Measurements from ENCODE around the gene TRPM3. TPM values are rescaled to one million over a fixed set of nuclear protein-coding genes. Genes with fewer than 3 reads are reported as not detected.

The TRPM3 gene
- total and polyA plus RNA-seq, 2 of the 8 experiments (the other 6 are each of a cell fraction or from before 2014, with no cell fraction given), result 2.4 to 10.9 TPM

DNA sequence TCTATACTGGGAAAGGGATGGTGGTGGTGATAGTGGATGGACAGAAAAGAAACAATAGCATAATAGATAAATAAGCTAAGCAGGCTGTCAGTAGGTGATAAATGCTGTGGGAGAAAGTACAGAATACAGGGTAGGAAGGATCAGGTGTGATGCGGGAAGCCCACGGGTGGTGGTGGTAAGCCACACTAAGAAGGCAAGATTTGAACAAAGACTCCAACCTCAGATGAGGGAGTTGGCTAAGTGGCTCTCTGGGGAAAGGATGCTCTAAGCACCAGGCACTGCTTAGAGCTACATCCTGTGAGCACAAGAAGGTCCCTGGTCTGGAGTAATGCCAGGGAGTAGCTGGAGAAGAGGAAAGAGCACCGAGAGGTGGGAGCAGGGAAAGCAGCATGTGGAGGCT, 555.4 kb downstream of the TRPM3 start:
- DNase-seq (ENCODE audit: low read depth in 1 of 2, low spot score in 2 of 2), result no peak
- no peak overlapping the region for H2BK20ac ChIP-seq (ENCODE audit: low read length)
- H2AK5ac ChIP-seq (ENCODE audit: low read depth, low read length), result no peak overlapping the region
- ChIA-PET POLR2A (ENCODE audit: partially characterized antibody) (interaction anchor here (1.1 to 1.4 kb wide), 2 partner anchors 9 to 12 kb away, joined by 3 to 7 read pairs; no protein-coding TSS in a partner anchor), CTCF (ENCODE audit: partially characterized antibody) (interaction anchor here (0.8 to 1.2 kb wide), 5 partner anchors 12 to 651 kb away, joined by 3 read pairs; no protein-coding TSS in a partner anchor)
- H2BK120ac ChIP-seq (replicated peaks; ENCODE audit: low read depth, low read length), result no peak overlapping the region
- 89% methylated on average over 3 of the region's 3 CpGs; no CpG with 5 or more reads in 1 of the 2 experiments for WGBS, 2 experiments (ENCODE audit: extremely low coverage in 1 of 2, insufficient coverage in 1 of 2, insufficient read length in 1 of 2, insufficient replicate concordance in 2 of 2, low coverage in 1 of 2, low lambda C conversion rate in 2 of 2, missing lambda C conversion rate in 1 of 2)
- no peak for TF ChIP-seq SIN3A (conservative IDR thresholded peaks at IDR 0.05 in 1 of 2, IDR thresholded peaks at IDR 0.05 in 1 of 2; ENCODE audit: low read depth in 1 of 2, low read length in 2 of 2)
- TF ChIP-seq POU5F1 (IDR thresholded peaks at IDR 0.05; ENCODE audit: low read depth, low read length), result no peak
- no peak for TF ChIP-seq CREB1 (IDR thresholded peaks at IDR 0.05)
- no peak for TF ChIP-seq SIRT6 (IDR thresholded peaks at IDR 0.05; ENCODE audit: low read length)
- TF ChIP-seq POLR2A (IDR thresholded peaks at IDR 0.05; ENCODE audit: control extremely low read depth in 1 of 2, low read depth in 2 of 2, low read length in 2 of 2), result no peak
- no peak for TF ChIP-seq CBX8 (IDR thresholded peaks at IDR 0.05; ENCODE audit: borderline replicate concordance, low read depth, low read length)
- TF ChIP-seq, protein P1, sequence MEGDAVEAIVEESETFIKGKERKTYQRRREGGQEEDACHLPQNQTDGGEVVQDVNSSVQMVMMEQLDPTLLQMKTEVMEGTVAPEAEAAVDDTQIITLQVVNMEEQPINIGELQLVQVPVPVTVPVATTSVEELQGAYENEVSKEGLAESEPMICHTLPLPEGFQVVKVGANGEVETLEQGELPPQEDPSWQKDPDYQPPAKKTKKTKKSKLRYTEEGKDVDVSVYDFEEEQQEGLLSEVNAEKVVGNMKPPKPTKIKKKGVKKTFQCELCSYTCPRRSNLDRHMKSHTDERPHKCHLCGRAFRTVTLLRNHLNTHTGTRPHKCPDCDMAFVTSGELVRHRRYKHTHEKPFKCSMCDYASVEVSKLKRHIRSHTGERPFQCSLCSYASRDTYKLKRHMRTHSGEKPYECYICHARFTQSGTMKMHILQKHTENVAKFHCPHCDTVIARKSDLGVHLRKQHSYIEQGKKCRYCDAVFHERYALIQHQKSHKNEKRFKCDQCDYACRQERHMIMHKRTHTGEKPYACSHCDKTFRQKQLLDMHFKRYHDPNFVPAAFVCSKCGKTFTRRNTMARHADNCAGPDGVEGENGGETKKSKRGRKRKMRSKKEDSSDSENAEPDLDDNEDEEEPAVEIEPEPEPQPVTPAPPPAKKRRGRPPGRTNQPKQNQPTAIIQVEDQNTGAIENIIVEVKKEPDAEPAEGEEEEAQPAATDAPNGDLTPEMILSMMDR (IDR thresholded peaks at IDR 0.05; ENCODE audit: control extremely low read depth in 1 of 3, insufficient read depth in 1 of 3, low read depth in 1 of 3, low read length in 3 of 3), result no peak
- TF ChIP-seq POLR2AphosphoS5 (IDR thresholded peaks at IDR 0.05; ENCODE audit: low read depth, low read length), result no peak
- TF ChIP-seq JUND (IDR thresholded peaks at IDR 0.05; ENCODE audit: low read length), result no peak
- TF ChIP-seq ASH2L (IDR thresholded peaks at IDR 0.05; ENCODE audit: low read length), result no peak
- TF ChIP-seq TAF1 (IDR thresholded peaks at IDR 0.05; ENCODE audit: low read depth, low read length), result no peak
- no peak for TF ChIP-seq KDM5A (IDR thresholded peaks at IDR 0.05; ENCODE audit: low read length)
- no peak for TF ChIP-seq RFX5 (IDR thresholded peaks at IDR 0.05; ENCODE audit: borderline replicate concordance, low read depth, low read length)
- H3K18ac ChIP-seq (ENCODE audit: extremely low read depth, low read length), result no peak overlapping the region
- no peaks in the 10 kb centered on the region for H3K79me1 ChIP-seq (ENCODE audit: low read depth, low read length)
- no peak overlapping the region for H4K8ac ChIP-seq (ENCODE audit: extremely low read depth, insufficient read depth, low read length)
- no peak overlapping the region for H3K9ac ChIP-seq (replicated peaks in 1 of 4; ENCODE audit: extremely low read depth in 1 of 4, low read depth in 3 of 4, low read length in 3 of 4)
- H4K91ac ChIP-seq (replicated peaks; ENCODE audit: insufficient read length, low read length), result no peak overlapping the region
- no peak overlapping the region for H4K5ac ChIP-seq (ENCODE audit: insufficient read length, low read depth, low read length)
- H3K27ac ChIP-seq (ENCODE audit: low read depth, low read length), result no peak overlapping the region
- H3K27me3 ChIP-seq (replicated peaks in 1 of 4; ENCODE audit: control insufficient read depth in 3 of 4, extremely low read depth in 1 of 4, insufficient read depth in 3 of 4, low read length in 3 of 4), result no peaks in the 10 kb centered on the region; a peak in 1 of 7 replicates
- no peak overlapping the region for H2AFZ ChIP-seq (ENCODE audit: low read length)
- no peak for FAIRE-seq
- H3K4me2 ChIP-seq (ENCODE audit: insufficient read depth in 1 of 2, low read depth in 2 of 2, low read length in 2 of 2), result peak overlapping the region in 1 of 2 experiments; percentile 29; a peak in 1 of 4 replicates
- peak overlapping the region; percentile 67; the same call in 1 of the 2 replicates for H2BK15ac ChIP-seq (ENCODE audit: low read length)
- peak overlapping the region; percentile 42; the same call in 1 of the 2 replicates for H2BK12ac ChIP-seq (ENCODE audit: low read depth, low read length)
- no peak overlapping the region for H3K56ac ChIP-seq (replicated peaks; ENCODE audit: insufficient read length, low read depth, low read length)
- H3K4me1 ChIP-seq (replicated peaks in 1 of 4; ENCODE audit: control insufficient read depth in 3 of 4, insufficient read depth in 4 of 4, low read length in 3 of 4), result peaks cover 3 to 9% (median 7%) of the 10 kb centered on the region in 4 experiments; a peak in 6 of 7 replicates
- H3K23me2 ChIP-seq (ENCODE audit: low read depth, low read length), result no peaks in the 10 kb centered on the region
- no peak overlapping the region for H3K14ac ChIP-seq (ENCODE audit: insufficient read length)
- no peak overlapping the region for H3K23ac ChIP-seq (ENCODE audit: insufficient read length)
- H3K36me3 ChIP-seq (ENCODE audit: control insufficient read depth in 2 of 4, insufficient read depth in 4 of 4, low read length in 3 of 4), result no peaks in the 10 kb centered on the region
- no peaks in the 10 kb centered on the region for H3K9me3 ChIP-seq (ENCODE audit: insufficient read depth in 2 of 2, low read depth in 1 of 2, low read length in 1 of 2)
- no peak overlapping the region for H3K4me3 ChIP-seq (ENCODE audit: extremely low read depth in 1 of 4, insufficient read depth in 2 of 4, low read depth in 3 of 4, low read length in 4 of 4)
- H2BK5ac ChIP-seq (ENCODE audit: low read depth, low read length), result no peak overlapping the region
- no peak overlapping the region for H3K4ac ChIP-seq (replicated peaks; ENCODE audit: insufficient read length, low read depth, low read length)
- H4K20me1 ChIP-seq (replicated peaks in 1 of 2; ENCODE audit: control insufficient read depth in 1 of 2, insufficient read depth in 2 of 2, low read length in 2 of 2), result no peaks in the 10 kb centered on the region
- H3K79me2 ChIP-seq (ENCODE audit: control insufficient read depth in 1 of 2, insufficient read depth in 2 of 2, low read length in 2 of 2), result no peaks in the 10 kb centered on the region

Measured in H1 (cell line).